ENCODE results near the gene GRIA4. TPM values are rescaled to one million over a fixed set of nuclear protein-coding genes. Genes with fewer than 3 reads are reported as not detected.
"Not testable (repeated sequence)": the region's sequence is repeated elsewhere in the genome, so short reads cannot be mapped to it uniquely, and the experiment has no call there.

The GRIA4 gene
- polyA plus RNA-seq, 1 donor: 10.7 TPM

- no peak for DNase-seq (ENCODE audit: low read depth)
Measured at GRCh38 chr11:105719073-105719822, 109.4 kb downstream of the GRIA4 start.

GRCh38 chr11:105720096-105720495, 110.2 kb downstream of the GRIA4 start:
- no peak for DNase-seq (ENCODE audit: low read depth)

- no peak for DNase-seq (ENCODE audit: low read depth)
Measured at GRCh38 chr11:105723269-105723668, 113.4 kb downstream of the GRIA4 start.

DNA sequence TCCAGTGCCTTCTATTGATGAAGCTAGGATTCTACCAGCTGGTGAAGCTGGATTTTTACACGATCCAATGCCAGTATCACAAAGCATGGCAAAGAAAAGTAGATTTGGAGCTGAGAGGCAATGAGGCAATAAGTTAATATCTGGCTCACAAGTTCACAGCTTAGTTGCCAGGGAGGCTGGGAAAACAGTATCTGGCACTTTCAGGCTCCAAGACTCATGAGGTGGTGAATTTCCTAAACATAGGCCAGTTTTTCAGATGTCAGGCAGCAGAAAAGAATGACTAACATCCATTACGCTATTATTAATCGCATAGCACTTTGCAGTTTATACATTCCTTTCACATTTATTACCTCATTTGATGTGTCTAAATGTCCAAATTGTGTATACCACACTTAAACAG, 122.7 kb downstream of the GRIA4 start:
- DNase-seq (ENCODE audit: low read depth): no peak

DNA sequence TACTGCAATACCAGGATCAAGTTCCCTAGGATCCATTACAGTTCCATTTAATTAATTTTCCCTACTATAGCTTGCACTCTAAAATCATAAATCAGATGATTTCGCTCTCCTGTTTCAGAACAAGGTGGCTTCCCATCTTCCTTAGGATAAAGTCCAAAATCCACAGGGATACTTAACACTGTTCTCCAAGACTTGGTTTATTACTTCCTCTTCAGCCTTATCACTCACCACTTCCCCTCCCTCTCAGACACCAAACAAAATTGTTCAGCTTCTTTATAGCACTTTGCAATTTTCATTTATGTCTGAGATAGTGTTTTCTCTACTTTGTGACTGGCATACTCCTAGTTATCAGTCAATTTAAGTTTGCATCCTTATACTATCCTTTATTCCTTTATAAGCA, 124.6 kb downstream of the GRIA4 start:
- no peak for DNase-seq (ENCODE audit: low read depth)

- DNase-seq (ENCODE audit: low read depth): no peak
Measured at GRCh38 chr11:105738251-105738650, 128.4 kb downstream of the GRIA4 start.

DNA sequence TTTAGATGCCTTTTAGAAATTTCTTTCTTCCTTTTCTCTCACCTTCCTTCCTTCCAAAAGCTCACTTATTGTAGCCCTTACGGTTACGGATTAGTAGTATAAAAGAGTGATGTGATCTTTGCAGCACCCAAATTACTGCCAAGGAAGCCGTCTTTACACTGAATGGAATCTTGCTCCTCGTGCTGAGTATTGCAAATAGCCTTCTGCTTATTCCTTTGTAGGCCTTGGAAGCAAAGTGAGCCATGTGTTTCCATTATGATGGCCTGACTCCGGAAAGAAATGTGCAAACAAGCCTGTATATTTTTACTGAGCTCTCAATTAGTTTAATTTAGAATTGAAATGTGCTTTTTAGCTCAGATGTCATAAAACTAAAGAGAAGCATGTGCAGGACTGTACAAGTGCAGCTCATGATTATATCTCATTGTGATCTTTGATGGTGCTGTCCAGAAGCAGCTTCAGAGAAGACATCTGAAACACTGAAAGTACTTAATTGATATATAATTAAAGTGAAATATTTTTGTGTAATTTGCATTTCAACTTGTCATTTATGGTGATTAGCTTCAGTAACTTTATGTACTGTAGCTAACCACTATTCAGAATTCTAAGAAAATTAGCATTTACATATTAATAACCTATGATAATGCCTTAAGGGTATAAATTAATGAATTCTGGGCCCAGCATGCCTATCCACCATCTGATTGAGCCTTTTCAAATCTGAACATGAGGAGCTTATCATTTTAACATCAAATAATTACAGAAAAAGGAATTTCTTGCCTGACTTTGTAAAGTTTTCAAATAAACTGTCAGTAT, 129.3 kb downstream of the GRIA4 start:
- no peak for DNase-seq (ENCODE audit: low read depth)

DNA sequence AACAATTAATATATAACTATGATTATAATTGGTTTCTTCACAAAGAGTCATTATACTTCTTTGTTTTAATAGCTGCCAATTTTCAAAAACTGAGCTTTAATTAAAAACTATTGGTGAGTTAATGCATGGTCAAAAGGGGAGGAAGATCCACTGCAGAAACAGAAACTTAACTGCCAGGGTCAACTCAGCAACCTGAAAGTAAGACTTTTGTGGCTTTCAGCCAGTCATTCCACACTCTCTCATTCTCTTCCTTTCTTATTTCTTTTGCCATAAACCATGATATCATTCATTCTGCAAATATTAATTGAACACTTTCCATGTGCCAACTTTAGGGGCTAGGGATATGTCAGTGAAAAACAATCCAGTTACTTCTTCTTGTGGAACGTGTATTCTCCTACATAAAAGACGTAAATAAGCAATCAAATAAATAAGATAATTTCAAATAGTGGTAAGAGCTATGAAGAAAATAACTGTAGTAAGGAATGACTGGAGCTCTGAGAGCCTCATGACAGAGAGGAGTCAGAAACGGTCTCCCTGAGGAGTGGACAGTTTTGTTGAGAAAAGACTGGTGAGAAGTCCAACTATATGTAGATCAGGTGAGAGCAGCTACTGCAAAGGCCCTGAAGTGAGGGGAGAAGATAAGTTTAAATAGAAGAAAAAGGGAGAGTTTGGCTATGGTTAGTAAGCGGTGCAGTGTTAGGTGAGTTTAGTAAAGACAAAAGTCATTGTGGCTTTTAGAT, 130.5 kb downstream of the GRIA4 start:
- no peak for DNase-seq (ENCODE audit: low read depth)

- no peak for DNase-seq (ENCODE audit: low read depth)
Measured at GRCh38 chr11:105741488-105742020, 131.7 kb downstream of the GRIA4 start.

DNA sequence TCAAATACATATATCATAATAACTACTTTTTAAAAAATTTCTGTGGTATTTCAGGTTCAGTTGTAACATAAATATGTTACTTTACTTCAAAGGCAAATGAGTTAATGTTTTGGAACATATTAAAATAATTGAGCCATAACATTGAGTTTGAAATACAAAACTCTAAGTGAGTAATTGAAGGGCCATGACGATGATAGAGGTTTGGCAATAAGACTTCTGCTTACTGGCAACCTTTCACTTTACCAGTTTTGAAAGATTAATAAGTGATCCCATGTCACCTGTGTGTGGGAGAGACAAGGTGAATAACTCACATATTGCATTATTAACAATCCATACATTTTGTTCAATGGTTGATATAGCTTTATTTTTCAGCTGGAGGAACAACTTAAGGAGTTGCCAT, 144.4 kb downstream of the GRIA4 start:
- DNase-seq (ENCODE audit: low read depth): no peak

DNA sequence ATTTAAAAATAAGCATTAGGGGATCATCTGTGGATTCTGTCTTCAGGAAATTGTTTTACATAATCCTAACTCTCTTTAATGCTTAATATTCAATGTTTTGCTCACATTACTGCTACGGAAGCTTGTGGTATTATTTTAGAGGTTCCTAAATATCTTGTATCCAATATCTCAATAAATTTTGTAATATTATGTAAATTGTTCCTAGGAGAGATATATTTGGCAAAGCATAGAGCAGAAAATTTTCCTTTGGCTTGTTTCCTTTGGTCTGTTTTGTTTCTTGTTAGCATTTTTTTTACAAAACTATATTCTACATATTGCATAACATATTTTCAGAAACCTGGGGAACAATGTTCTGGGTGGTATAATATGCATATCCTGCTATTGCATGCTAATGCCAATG, 144.8 kb downstream of the GRIA4 start:
- DNase-seq (ENCODE audit: low read depth): peak; percentile 31

DNA sequence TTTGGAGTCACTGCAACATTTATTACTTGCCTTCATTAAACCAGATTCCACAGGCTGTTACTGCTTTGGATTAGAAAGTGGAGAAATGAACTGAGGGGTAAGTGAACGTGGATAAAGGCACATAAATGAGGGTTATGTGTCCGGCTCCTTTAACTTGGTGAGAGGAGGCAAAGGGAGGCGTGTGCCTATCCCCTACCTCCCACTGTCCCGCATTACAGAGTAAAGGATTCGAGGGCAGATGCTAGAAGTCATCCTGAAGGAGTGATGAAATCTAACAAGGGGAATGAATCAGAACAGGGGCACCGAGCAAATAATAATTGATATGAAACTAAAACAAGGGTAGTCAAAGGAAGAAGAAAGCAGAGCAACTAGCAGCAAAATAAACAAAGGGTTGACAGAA, 147.2 kb downstream of the GRIA4 start:
- DNase-seq (ENCODE audit: low read depth): no peak

- no peak for DNase-seq (ENCODE audit: low read depth)
Measured at GRCh38 chr11:105763594-105763993, 153.7 kb downstream of the GRIA4 start.

DNA sequence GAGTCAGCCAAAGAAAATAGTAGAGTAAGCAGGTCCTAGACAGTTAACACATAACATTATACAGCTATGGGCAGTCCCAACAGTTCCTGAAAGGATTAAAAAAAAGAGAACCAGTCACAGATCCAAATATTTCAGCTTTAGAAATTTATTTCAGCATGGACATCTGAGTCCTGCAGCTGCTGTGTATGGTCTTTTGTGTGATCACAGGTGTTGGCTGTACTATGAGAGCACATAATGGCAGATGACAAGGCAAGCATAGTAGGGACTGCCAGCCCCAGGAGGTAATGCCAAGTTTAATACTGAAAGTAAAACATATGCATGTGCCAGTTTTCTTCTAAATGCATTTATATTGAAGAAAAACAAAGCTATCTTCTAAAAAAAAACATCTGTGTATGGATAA, 158.1 kb downstream of the GRIA4 start:
- no peak for DNase-seq (ENCODE audit: low read depth)

GRCh38 chr11:105769627-105770026, 159.8 kb downstream of the GRIA4 start:
- no peak for DNase-seq (ENCODE audit: low read depth)

- DNase-seq (ENCODE audit: low read depth): not testable (repeated sequence)
Measured at GRCh38 chr11:105773452-105773851, 163.6 kb downstream of the GRIA4 start.

- DNase-seq (ENCODE audit: low read depth): no peak
Measured at GRCh38 chr11:105774899-105775298, 165.0 kb downstream of the GRIA4 start.

DNA sequence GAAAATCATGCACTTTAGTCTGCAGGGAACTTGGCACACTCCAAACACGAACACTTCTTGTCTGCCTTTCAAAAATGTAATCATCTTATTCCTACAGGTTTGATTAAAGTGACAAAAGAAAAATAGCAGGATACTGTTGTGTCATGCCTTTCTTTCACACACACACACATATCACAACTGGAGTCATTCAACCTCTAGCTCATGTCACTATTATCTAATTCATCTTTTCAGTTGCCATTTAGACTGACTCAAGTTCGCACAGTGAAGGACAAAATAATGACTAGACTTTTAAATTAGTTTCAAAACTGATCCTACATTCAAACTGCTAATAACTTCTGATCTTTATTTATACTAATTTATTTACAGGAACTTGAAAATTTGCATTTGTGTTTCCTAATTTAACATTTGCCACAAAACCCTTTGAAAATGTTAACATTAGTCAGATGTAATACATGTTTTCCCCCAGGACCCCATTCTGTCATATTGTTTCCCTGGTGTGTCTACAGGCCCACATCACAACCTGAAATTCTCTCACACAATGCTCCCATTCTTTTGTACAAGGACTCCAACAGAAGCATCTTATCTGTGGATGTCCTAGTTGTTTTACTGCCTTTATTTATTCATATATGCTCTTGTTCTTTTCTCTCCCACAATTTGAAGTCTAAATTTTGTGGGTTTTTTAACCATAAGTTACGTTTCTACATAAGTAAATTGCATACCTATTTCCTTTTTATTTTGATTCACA, 171.1 kb downstream of the GRIA4 start:
- no peak for DNase-seq (ENCODE audit: low read depth)

DNA sequence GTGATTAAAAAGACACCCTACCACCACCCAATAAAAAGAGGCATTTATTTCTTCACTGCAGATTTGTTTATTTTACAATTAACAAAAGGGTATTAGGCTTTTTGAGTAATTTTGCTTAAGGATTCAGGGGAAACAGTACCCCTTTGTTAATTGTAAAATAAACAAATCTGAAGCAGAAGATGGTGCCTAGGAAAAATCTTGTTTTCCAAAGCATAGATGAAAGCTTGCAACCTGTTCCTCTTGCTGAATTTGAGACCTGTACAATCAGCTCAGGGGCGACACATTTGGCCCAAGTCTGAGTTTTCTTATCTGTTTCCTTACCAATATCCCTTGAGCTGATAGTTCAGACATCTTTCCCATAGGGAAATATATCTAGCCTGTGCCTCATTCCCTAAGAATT, 171.9 kb downstream of the GRIA4 start:
- no peak for DNase-seq (ENCODE audit: low read depth)

DNA sequence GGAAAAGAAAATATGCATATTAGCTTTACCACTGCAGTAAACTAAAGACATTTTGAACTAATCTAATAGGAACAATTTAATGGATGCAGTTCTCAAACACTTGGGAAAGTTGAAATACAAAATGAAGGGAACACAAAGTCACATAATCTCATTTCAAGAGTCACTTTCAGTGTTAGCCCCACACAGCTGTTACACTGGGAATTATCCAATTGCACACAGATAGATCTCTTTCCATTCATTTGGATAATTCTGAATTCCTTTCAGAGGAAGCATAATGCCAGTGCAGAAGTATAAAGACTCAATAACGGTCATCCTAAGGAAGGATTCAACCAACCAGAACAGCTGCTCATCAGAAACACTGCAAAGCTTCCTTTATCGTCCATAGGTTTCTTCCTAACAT, 173.3 kb downstream of the GRIA4 start:
- DNase-seq (ENCODE audit: low read depth): no peak

DNA sequence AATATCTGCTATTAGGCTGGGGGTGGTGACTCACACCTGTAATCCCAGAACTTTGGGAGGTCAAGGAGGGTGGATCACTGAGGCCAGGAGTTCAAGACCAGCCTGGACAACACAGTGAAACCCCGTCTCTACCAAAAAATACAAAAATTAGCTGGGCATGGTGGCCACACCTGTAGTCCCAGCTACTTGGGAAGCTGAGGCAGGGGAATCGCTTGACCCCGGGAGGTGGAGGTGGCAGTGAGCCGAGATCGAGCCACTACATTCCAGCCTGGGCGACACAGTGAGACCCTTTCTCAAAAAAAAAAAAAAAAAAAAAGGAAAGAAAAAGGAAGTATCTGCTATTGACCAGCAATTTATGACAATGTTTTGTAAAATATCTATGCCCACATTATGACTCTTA, 176.0 kb downstream of the GRIA4 start:
- DNase-seq (ENCODE audit: low read depth): not testable (repeated sequence)

- DNase-seq (ENCODE audit: low read depth): no peak
Measured at GRCh38 chr11:105786741-105787140, 176.9 kb downstream of the GRIA4 start.

Data from forelimb muscle (tissue), 1 donor.